Measurements from ENCODE around the gene ULK1.
A peak's percentile ranks its signal among the peaks of the same experiment; 100 is the strongest.

ULK1 gene

DNA sequence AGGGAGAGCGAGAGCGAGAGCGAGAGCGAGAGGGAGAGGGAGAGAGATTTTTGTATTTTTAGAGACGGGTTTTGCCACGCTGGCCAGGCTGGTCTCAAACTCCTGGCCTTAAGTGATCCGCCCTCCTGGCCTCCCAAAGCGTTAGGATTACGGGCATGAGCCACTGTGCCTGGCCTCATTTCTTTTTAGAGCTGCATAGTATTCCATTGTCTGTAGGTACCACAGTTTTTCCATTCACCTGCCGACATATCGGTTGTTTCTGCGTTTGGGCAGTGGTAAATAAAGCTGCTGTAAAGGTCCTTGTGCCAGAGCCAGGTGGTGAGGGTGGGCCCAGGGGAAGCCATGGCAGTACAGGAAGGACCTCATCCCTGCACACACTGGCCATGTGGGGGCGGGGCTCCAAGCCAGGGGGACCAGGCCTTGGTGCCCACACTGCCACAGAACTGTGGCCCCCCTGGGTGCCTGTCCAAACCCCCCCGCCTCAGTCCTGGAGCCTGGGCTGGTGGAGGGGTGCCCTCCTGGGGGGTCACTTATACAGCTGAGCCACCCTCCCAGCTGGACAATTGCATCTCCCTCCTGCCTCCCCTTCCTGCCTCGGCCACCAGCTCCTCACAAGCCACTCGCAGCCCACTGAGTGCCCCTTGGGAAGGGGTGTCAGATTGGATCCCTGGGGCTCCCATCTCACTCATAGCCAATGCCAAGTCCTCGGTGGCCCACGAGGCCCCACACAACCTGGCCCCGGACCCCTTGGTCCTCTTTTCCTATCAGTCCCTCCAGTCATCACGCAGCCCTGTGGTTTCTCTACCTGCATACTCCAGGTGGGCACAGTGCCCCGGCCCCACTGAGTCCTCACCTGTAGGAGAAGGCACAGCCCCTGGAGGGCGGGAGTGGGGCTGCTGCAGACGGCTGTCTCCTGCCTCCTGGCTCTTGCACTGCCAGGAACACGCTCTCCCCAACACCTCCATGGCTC, 33.0 kb downstream of the ULK1 start:
- in situ Hi-C loops (cut with HindIII; ENCODE audit: low pct_unique_long_range_greater_than_20kb, low sequenced_read_pairs) = no loop called here
- no peak for DNase-seq (ENCODE audit: low read depth in 1 of 2, low spot score in 1 of 2)

DNA sequence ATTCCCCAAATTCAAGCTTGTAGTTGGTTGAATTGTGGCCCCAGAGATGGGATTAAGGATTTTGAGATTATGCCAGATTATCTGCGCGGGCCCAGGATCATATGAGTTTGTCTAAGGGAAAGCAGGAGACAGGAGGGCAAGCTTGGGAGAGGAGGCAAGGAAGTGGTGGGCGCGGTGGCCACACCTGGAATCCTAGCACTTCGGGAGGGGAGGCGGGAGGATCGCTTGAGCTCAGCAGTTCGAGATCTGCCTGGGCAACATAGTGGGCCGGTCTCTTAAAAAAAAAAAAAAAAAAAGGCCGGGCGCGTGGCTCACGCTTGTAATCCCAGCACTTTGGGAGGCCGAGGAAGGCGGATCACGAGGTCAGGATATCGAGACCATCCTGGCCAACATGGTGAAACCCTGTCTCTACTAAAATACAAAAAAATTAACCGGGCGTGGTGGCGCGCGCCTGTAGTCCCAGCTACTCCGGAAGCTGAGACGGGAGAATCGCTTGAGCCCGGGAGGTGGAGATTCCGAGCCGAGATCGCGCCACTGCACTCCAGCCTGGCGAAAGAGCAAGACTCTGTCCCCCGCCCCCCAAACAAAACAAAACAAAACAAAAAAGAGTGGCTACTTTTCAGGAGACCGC, 33.8 kb downstream of the ULK1 start:
- no peak for TF ChIP-seq JUND (IDR thresholded peaks at IDR 0.05; ENCODE audit: low read depth)
- DNase-seq (ENCODE audit: low read depth in 1 of 2, low spot score in 1 of 2) = peak in 1 of 2 experiments; percentile 45
- in situ Hi-C loops (cut with HindIII; ENCODE audit: low pct_unique_long_range_greater_than_20kb, low sequenced_read_pairs) = no loop called here

More for the DNA sequence above, 33.0 kb downstream of the ULK1 start:
- TF ChIP-seq JUND (IDR thresholded peaks at IDR 0.05; ENCODE audit: low read depth) = no peak

DNA sequence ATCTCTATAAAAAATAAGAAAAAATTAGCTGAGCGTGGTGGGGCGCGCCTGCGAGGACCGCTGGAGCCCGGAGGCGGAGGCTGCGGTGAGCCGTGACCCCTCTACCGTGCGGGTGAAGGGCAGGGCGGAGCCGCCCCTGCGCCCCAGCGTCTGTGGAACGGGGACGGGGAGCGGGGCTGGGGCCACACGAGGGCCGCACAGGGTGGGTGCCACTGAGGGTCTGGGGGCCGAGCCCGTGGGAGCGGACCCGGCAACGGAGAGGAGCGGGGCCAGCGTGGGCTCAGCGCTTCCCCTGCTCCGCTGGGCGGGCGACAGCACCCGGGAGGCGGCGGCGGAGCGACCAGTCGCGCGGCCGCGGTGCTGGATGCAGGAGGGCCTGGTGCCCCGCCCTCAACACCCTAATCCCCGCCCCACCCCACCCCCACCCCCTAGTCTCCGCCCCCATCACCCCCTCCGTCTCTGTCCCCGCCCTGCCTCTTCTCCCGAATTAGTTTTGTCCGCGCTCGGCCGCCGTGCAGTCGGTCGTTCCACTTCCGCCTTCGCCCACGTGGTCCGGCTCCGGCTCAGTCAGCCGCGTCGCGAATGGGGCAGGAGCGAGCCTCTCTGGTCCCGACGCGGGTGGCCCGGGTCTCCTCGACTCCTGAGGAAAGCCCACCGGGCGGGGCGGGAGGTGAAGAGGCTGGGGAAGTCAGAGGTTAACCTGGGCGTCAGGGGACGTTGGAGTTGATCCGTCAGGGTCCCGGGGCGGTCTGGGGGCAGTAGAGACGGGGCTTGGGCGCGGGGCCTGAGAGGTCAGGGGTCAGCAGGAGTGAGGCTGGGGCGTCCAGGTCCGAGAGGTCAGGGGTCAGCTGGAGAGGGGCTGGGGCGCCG, 34.5 kb downstream of the ULK1 start, which contains the start of gene PUS1:
Gene PUS1 (plus strand): TSS at position 566 of the 870 bp plus-strand sequence. CDS start 447 bp downstream, outside the sequence.
- TF ChIP-seq JUND (IDR thresholded peaks at IDR 0.05; ENCODE audit: low read depth) = no peak
- in situ Hi-C loops (cut with HindIII; ENCODE audit: low pct_unique_long_range_greater_than_20kb, low sequenced_read_pairs) = no loop called here
- peak; percentile 98 for DNase-seq (ENCODE audit: low read depth in 1 of 2, low spot score in 1 of 2)

DNA sequence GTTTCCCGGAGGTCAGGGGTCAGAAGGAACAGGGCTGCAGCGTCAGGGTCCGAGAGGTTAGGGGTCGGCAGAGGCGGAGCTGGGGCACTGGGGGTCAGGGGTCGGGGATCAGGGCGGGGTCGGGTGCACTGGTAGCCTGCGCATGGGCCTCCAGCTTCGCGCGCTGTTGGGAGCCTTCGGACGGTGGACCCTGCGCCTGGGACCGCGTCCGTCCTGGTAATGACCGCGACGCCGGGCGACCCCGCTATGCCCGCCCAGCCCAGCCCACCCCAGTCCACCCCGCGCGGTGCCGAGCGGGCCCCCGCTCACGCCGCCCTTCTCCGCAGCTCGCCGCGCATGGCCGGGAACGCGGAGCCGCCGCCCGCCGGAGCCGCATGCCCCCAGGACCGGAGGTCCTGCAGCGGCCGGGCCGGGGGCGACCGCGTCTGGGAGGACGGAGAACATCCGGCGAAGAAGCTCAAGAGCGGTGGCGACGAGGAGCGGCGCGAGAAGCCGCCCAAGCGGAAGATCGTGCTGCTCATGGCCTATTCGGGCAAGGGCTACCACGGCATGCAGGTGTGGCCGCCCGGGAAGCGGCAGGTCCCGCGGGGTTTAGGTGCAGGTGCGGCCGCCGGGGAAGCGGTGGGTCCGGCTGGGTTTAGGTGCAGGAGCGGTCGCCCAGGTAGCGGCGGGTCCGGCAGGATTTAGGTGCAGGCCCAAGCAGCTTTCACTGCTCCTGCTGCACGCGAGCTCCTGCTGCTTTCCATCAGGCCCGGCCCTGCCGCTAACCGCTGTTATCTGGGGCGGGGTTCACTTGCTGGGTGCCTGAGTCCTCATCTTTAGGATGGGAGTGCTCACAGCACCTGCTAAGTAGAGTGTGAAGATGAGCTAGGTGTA, 35.4 kb downstream of the ULK1 start:
- in situ Hi-C loops (cut with HindIII; ENCODE audit: low pct_unique_long_range_greater_than_20kb, low sequenced_read_pairs) = no loop called here
- peak; percentile 27 to 56 for DNase-seq (ENCODE audit: low read depth in 1 of 2, low spot score in 1 of 2)
- TF ChIP-seq JUND (IDR thresholded peaks at IDR 0.05; ENCODE audit: low read depth) = no peak

DNA sequence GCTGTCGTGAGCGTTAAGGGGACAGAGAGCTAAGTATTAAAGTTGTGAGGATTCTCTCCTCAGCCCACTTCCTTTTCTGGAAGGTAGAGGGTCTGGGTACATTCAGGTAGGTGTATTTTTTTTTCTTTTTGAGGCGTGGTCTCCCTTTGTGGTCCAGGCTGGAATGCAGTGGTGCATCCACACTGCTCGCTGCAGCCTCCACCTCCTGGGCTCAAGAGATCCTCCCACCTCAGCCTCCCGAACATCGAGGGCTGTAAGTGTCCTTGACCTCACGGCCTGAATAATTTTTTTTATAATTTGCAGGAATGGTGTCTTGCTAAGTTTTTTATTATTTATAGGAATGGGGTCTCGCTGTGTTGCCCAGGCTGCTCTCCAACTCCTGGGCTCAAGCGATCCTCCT, 36.1 kb downstream of the ULK1 start:
- no peak for TF ChIP-seq JUND (IDR thresholded peaks at IDR 0.05; ENCODE audit: low read depth)
- in situ Hi-C loops (cut with HindIII; ENCODE audit: low pct_unique_long_range_greater_than_20kb, low sequenced_read_pairs) = no loop called here
- DNase-seq (ENCODE audit: low read depth in 1 of 2, low spot score in 1 of 2) = no peak

DNA sequence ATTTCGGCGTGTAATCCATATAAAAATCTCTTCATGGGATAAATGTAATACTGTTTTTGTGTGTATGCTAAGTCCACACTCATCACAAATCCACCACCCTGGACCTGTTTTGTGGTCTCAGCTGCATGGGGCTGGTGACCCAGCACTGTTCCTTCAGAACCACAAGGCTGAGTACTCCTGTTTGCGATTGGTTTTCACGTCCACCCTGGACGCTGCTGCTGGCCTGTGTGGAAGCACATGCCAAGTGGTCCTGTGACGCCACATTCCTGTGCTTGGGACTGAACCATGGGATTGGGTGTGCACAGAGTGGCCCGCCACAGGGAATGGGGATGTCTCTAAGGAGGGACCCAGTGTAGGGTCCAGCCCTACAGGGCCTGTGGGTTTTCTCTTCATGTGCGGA, 39.0 kb downstream of the ULK1 start:
- DNase-seq (ENCODE audit: low read depth in 1 of 2, low spot score in 1 of 2) = no peak
- in situ Hi-C loops (cut with HindIII; ENCODE audit: low pct_unique_long_range_greater_than_20kb, low sequenced_read_pairs) = no loop called here
- no peak for TF ChIP-seq JUND (IDR thresholded peaks at IDR 0.05; ENCODE audit: low read depth)

DNA sequence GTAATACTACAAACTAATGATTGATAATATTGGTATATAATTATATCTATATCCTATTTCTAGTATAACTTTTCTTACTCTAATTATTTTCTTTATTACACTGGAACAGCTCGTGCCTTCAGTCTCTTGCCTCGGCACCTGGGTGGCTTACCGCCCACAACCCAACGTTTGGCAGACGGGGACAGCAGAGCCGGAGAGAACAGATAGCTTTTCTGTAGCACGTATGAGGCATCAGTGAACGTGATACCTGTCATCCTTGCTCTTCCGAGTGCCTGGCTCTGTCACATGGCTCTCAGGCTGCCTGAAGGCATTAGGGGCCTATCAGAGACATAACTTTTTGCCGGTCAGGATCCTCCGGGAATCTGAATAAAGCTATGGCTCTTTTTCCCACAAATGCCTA, 40.1 kb downstream of the ULK1 start:
- no peak for TF ChIP-seq JUND (IDR thresholded peaks at IDR 0.05; ENCODE audit: low read depth)
- in situ Hi-C loops (cut with HindIII; ENCODE audit: low pct_unique_long_range_greater_than_20kb, low sequenced_read_pairs) = no loop called here
- DNase-seq (ENCODE audit: low read depth in 1 of 2, low spot score in 1 of 2) = no peak

DNA sequence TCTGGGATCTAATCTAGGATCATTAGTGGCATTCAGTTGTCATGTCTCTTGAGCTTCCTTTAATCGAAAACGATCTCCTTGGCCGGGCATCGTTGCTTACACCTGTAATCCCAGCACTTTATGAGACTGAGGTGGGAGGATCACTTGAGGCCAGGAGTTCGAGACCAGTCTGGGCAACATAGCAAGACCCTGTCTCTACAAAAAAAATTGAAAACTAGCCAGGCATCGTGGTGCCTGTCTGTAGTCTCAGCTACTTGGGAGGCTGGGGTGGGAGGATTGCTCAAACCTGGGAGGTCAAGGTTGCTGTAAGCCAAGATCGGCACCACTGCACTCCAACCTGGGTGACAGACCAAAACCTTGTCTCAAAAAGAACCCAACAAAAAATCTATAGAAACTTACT, 43.7 kb downstream of the ULK1 start:
- no peak for DNase-seq (ENCODE audit: low read depth in 1 of 2, low spot score in 1 of 2)
- in situ Hi-C loops (cut with HindIII; ENCODE audit: low pct_unique_long_range_greater_than_20kb, low sequenced_read_pairs) = no loop called here
- TF ChIP-seq JUND (IDR thresholded peaks at IDR 0.05; ENCODE audit: low read depth) = no peak

DNA sequence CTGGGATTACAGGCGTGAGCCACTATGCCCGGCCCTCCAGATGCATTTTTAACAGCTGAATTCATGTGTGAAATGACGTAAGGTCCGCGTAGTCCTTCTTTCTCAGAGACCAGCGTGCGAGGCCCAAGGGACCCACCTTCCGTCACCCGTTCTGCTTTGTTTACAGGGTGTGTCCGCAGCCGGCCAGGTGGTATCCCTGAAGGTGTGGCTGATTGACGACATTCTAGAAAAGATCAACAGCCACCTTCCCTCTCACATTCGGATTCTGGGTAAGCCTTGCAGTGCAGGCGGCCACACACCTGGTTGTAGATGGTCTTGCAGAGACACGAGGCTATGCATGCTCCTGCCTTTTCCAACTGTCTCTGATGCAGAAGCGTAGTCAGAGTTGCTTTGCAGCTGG, 44.6 kb downstream of the ULK1 start:
- no peak for DNase-seq (ENCODE audit: low read depth in 1 of 2, low spot score in 1 of 2)
- in situ Hi-C loops (cut with HindIII; ENCODE audit: low pct_unique_long_range_greater_than_20kb, low sequenced_read_pairs) = no loop called here
- no peak for TF ChIP-seq JUND (IDR thresholded peaks at IDR 0.05; ENCODE audit: low read depth)

DNA sequence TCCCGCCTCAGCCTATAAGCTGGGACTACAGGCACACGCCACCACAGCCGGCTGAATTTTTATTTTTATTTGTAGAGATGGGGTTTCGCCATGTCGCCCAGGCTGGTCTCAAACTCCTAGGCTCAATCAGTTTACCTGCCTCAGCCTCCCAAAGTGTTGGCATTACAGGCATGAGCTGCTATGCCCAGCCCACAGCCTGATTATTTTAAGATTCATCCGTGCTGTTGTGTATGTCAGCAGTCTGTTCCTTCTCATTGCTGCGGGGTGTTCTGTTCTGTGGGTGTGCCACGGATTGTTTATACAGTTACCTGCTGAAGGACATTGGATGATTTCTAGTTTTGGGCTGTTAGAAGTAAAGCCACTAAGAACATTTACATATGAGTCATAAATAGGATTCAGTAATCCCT, 45.7 kb downstream of the ULK1 start:
- no peak for DNase-seq (ENCODE audit: low read depth in 1 of 2, low spot score in 1 of 2)
- in situ Hi-C loops (cut with HindIII; ENCODE audit: low pct_unique_long_range_greater_than_20kb, low sequenced_read_pairs) = no loop called here
- TF ChIP-seq JUND (IDR thresholded peaks at IDR 0.05; ENCODE audit: low read depth) = no peak

DNA sequence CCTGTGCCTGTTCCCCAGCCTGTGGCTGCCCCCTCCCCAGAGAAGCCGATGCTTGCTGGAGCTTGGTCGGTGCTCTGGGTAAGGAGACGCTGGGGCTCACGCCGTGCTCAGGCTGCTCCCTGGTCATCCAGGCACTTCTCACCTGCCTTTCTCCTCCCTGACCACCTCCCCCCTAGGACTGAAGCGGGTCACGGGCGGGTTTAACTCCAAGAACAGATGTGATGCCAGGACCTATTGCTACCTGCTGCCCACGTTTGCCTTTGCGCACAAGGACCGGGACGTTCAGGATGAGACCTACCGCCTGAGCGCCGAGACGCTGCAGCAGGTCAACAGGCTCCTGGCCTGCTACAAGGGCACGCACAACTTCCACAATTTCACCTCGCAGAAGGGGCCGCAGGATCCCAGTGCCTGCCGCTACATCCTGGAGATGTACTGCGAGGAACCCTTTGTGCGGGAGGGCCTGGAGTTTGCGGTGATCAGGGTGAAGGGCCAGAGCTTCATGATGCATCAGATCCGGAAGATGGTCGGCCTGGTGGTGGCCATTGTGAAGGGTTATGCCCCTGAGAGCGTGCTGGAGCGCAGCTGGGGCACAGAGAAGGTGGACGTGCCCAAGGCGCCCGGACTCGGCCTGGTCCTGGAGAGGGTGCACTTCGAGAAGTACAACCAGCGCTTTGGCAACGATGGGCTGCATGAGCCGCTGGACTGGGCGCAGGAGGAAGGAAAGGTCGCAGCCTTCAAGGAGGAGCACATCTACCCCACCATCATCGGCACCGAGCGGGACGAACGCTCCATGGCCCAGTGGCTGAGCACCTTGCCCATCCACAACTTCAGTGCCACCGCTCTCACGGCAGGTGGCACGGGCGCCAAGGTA, 46.9 kb downstream of the ULK1 start:
- in situ Hi-C loops (cut with HindIII; ENCODE audit: low pct_unique_long_range_greater_than_20kb, low sequenced_read_pairs) = no loop called here
- TF ChIP-seq JUND (IDR thresholded peaks at IDR 0.05; ENCODE audit: low read depth) = no peak
- no peak for DNase-seq (ENCODE audit: low read depth in 1 of 2, low spot score in 1 of 2)

Data from T47D (cell line).